Natural killer cell (primary cell): Measurements from ENCODE around the gene RORB. TPM values are rescaled to one million over a fixed set of nuclear protein-coding genes. Genes with fewer than 3 reads are reported as not detected.

ENCODE experiments used
- ATAC-seq, 3 donors: fragments of 150-1000 bp in 2 of 3; fragments of 200-7000 bp in 1 of 3; cut with Tn5 transposase; 1 replicate in 1 of 3; 2 replicates in 2 of 3; pipeline ENCODE4 v1.10.0; 2021; ENCODE audit warnings: mild to moderate bottlenecking in 2 of 3, moderate library complexity in 2 of 3
- DNase-seq, 2 donors: peaks; one replicate each; pipeline versions ENCODE4 v3.0.0 to v3.0.0-alpha.2; 2013 to 2021; ENCODE audit warnings: mixed read lengths in 1 of 2
- H3K27ac ChIP-seq: one replicate; pipeline ENCODE4 v1.5.1; 2013; ENCODE audit warnings: mild to moderate bottlenecking, low read length
- H3K27me3 ChIP-seq: one replicate; pipeline ENCODE4 v1.6.1; 2013; ENCODE audit warnings: low read length; ENCODE audit not compliant: control insufficient read depth, insufficient read depth
- H3K36me3 ChIP-seq: one replicate; pipeline ENCODE4 v1.6.1; 2013; ENCODE audit warnings: low read length; ENCODE audit not compliant: control insufficient read depth, insufficient read depth
- H3K4me1 ChIP-seq: one replicate; pipeline ENCODE4 v1.6.1; 2013; ENCODE audit warnings: low read length; ENCODE audit not compliant: control insufficient read depth, insufficient read depth
- H3K4me3 ChIP-seq: one replicate; pipeline ENCODE4 v1.5.1; 2013; ENCODE audit warnings: low read length
- H3K9me3 ChIP-seq: one replicate; pipeline ENCODE4 v1.6.1; 2013; ENCODE audit warnings: low read length; ENCODE audit not compliant: control insufficient read depth, insufficient read depth
- H3K27ac Mint-ChIP-seq, 2 donors: one replicate each; pipeline ENCODE4 v1.8.0; 2022; ENCODE audit warnings: mild to moderate bottlenecking in 2 of 2, mixed read lengths in 2 of 2, moderate library complexity in 1 of 2
- H3K27me3 Mint-ChIP-seq, 2 donors: one replicate each; pipeline ENCODE4 v1.8.0; 2022; ENCODE audit warnings: low read depth in 2 of 2, mixed read lengths in 2 of 2
- H3K36me3 Mint-ChIP-seq: one replicate; pipeline ENCODE4 v1.8.0; 2022; ENCODE audit warnings: mixed read lengths
- H3K4me1 Mint-ChIP-seq, 2 donors: one replicate each; pipeline ENCODE4 v1.8.0; 2022; ENCODE audit warnings: mixed read lengths in 2 of 2
- H3K4me3 Mint-ChIP-seq: one replicate; pipeline ENCODE4 v1.8.0; 2022; ENCODE audit warnings: mild to moderate bottlenecking, moderate library complexity, mixed read lengths
- H3K9me3 Mint-ChIP-seq, 2 donors: one replicate each; pipeline ENCODE4 v1.8.0; 2022; ENCODE audit warnings: mixed read lengths in 2 of 2
- WGBS: methylation state at CpG from one replicate; pipeline ENCODE4 v1.1.7; 2013; ENCODE audit warnings: missing lambda C conversion rate; ENCODE audit not compliant: insufficient coverage; 5-methylcytosine and 5-hydroxymethylcytosine counted together
- intact Hi-C: fragments of 100-400 bp; cut with micrococcal nuclease; formaldehyde crosslinking; loops from one replicate; pipeline ENCODE4 v1.14.2; 2022
- total RNA-seq, 4 donors: library from RNA; stranded (reverse); fragments of 120-200 nt in 1 of 4; gene quantifications; one replicate each; pipeline versions ENCODE4 v1.2.3 to v1.2.4, GENCODE V29; 2013 to 2022
- TF ChIP-seq, protein P1 (sequence below): fragments of 200-600 bp; IDR thresholded peaks from one replicate; pipeline ENCODE4 v1.8.0; 2022; ENCODE audit warnings: antibody characterized with exemption

The RORB gene
- total RNA-seq, 3 donors from 2014 or later (not counting 1 experiment from before 2014, with no cell fraction given): 0.38 to 0.73 (median 0.41) TPM

DNA sequence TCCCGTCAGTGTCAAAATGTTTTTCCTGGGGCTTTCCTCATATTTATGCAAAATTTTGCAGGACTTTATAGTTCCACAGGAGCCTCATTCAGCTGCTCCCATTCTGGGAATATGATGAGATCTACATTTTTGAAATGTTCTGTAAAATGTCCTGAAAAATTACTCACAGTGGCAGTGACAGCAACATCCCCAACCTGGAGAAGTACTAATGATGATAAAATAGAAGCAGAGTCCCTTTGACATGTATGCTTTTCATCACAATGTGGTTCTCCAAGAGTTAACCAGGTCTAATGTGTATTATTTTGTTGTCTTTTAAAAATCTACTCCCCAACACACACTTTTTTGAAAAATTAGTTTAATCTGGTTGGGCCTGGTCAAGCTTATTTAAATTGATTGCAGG lies 36.1 kb downstream of the RORB start:
- 100% methylated on average over 1 of the region's 1 CpG for WGBS
- no peak for DNase-seq
- Mint-ChIP-seq H3K4me1 (no peaks in the 10 kb centered on the region), H3K27ac (no peak overlapping the region), H3K9me3 (no peaks in the 10 kb centered on the region), H3K27me3 (peaks cover 0 to 4% of the 10 kb centered on the region in 2 donors), H3K36me3 (no peaks in the 10 kb centered on the region), H3K4me3 (no peak overlapping the region)
- no peak overlapping the region for H3K27ac ChIP-seq
- no peak for ATAC-seq
- TF ChIP-seq, protein P1, sequence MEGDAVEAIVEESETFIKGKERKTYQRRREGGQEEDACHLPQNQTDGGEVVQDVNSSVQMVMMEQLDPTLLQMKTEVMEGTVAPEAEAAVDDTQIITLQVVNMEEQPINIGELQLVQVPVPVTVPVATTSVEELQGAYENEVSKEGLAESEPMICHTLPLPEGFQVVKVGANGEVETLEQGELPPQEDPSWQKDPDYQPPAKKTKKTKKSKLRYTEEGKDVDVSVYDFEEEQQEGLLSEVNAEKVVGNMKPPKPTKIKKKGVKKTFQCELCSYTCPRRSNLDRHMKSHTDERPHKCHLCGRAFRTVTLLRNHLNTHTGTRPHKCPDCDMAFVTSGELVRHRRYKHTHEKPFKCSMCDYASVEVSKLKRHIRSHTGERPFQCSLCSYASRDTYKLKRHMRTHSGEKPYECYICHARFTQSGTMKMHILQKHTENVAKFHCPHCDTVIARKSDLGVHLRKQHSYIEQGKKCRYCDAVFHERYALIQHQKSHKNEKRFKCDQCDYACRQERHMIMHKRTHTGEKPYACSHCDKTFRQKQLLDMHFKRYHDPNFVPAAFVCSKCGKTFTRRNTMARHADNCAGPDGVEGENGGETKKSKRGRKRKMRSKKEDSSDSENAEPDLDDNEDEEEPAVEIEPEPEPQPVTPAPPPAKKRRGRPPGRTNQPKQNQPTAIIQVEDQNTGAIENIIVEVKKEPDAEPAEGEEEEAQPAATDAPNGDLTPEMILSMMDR: no peak
- no peak overlapping the region for H3K4me3 ChIP-seq
- no peaks in the 10 kb centered on the region for H3K4me1 ChIP-seq
- intact Hi-C loops: no loop called here
- H3K36me3 ChIP-seq: no peaks in the 10 kb centered on the region
- no peaks in the 10 kb centered on the region for H3K27me3 ChIP-seq
- H3K9me3 ChIP-seq: no peaks in the 10 kb centered on the region

- H3K9me3 Mint-ChIP-seq: no peaks in the 10 kb centered on the region
- Histone ChIP-seq H3K27ac (no peak overlapping the region), H3K4me1 (no peaks in the 10 kb centered on the region), H3K4me3 (no peak overlapping the region), H3K36me3 (no peaks in the 10 kb centered on the region), H3K27me3 (no peaks in the 10 kb centered on the region), H3K9me3 (no peaks in the 10 kb centered on the region)
- TF ChIP-seq, protein P1: no peak
- DNase-seq (no peak), ATAC-seq (no peak)
- H3K4me1 Mint-ChIP-seq: no peaks in the 10 kb centered on the region
- H3K27ac Mint-ChIP-seq: no peak overlapping the region
- 98% methylated on average over 3 of the region's 3 CpGs for WGBS
- H3K27me3 Mint-ChIP-seq: peaks cover 0 to 4% of the 10 kb centered on the region in 2 donors
- H3K4me3 Mint-ChIP-seq: no peak overlapping the region
- intact Hi-C loops: no loop called here
- H3K36me3 Mint-ChIP-seq: no peaks in the 10 kb centered on the region
These were observed 37.7 kb downstream of the RORB start for GRCh38 chr9:74534841-74535240.

GRCh38 chr9:74543145-74543544 lies 46.0 kb downstream of the RORB start:
- Mint-ChIP-seq H3K27ac (no peak overlapping the region), H3K9me3 (peaks cover 0 to 2% of the 10 kb centered on the region in 2 donors), H3K36me3 (no peaks in the 10 kb centered on the region), H3K4me3 (no peak overlapping the region), H3K27me3 (no peaks in the 10 kb centered on the region), H3K4me1 (no peaks in the 10 kb centered on the region)
- Histone ChIP-seq H3K27me3 (no peaks in the 10 kb centered on the region), H3K9me3 (no peaks in the 10 kb centered on the region), H3K4me3 (no peak overlapping the region), H3K36me3 (no peaks in the 10 kb centered on the region), H3K4me1 (no peaks in the 10 kb centered on the region), H3K27ac (no peak overlapping the region)
- WGBS: 40% methylated on average over 3 of the region's 3 CpGs
- intact Hi-C loops: no loop called here
- ATAC-seq: no peak
- DNase-seq: no peak
- TF ChIP-seq, protein P1: no peak

- Mint-ChIP-seq H3K27ac (no peak overlapping the region), H3K4me1 (no peaks in the 10 kb centered on the region), H3K36me3 (no peaks in the 10 kb centered on the region), H3K9me3 (peaks cover 0 to 2% of the 10 kb centered on the region in 2 donors), H3K4me3 (no peak overlapping the region), H3K27me3 (peaks cover 0 to 6% of the 10 kb centered on the region in 2 donors)
- Histone ChIP-seq H3K36me3 (no peaks in the 10 kb centered on the region), H3K4me3 (no peak overlapping the region), H3K9me3 (no peaks in the 10 kb centered on the region), H3K4me1 (no peaks in the 10 kb centered on the region), H3K27me3 (no peaks in the 10 kb centered on the region), H3K27ac (no peak overlapping the region)
- intact Hi-C loops: no loop called here
- TF ChIP-seq, protein P1: no peak
- ATAC-seq (no peak), DNase-seq (no peak)
- 93% methylated on average over 2 of the region's 5 CpGs for WGBS
These were observed 54.1 kb downstream of the RORB start for GRCh38 chr9:74551266-74551665.
